Measurements from ENCODE around the gene DPP9. TPM values are rescaled to one million over a fixed set of nuclear protein-coding genes. Genes with fewer than 3 reads are reported as not detected.

The DPP9 gene
- polyA plus RNA-seq, 3 donors: 18.6 to 36.4 (median 23.4) TPM

Other genes with a start within 250 kb of the DPP9 start
- gene PLIN4, start 205.4 kb downstream of the DPP9 start, polyA plus RNA-seq: 100 to 1,000 TPM in 2 of 3 donors, 10 to 100 TPM in 1; 73.6 to 954 (median 135) TPM
- gene PLIN5, start 188.6 kb downstream of the DPP9 start, polyA plus RNA-seq: 100 to 1,000 TPM in 1 of 3 donors, 10 to 100 TPM in 2; 38.2 to 205 (median 66.1) TPM
- gene LRG1, start 183.8 kb downstream of the DPP9 start, polyA plus RNA-seq: 10 to 100 TPM in 2 of 3 donors, 1 to 10 TPM in 1; 7.1 to 18.6 (median 13.4) TPM
- 10 to 100 TPM in 2 of 3 donors, 1 to 10 TPM in 1; 3.3 to 34.5 (median 18.6) TPM for gene SEMA6B, start 164.2 kb downstream of the DPP9 start, polyA plus RNA-seq
- gene TNFAIP8L1, start 84.3 kb downstream of the DPP9 start, polyA plus RNA-seq: 1 to 10 TPM; 2.0 to 9.2 (median 5.3) TPM
- 100 to 1,000 TPM in 2 of 3 donors, 10 to 100 TPM in 1; 53.1 to 168 (median 129) TPM for gene MYDGF, start 53.5 kb downstream of the DPP9 start, polyA plus RNA-seq
- 1 to 10 TPM; 3.3 to 6.1 (median 5.5) TPM for gene FEM1A, start 67.9 kb upstream of the DPP9 start, polyA plus RNA-seq
- 10 to 100 TPM in 1 of 3 donors, 1 to 10 TPM in 2; 5.9 to 16.3 (median 9.6) TPM for gene TICAM1, start 107.9 kb upstream of the DPP9 start, polyA plus RNA-seq
- gene PLIN3, start 143.8 kb upstream of the DPP9 start, polyA plus RNA-seq: 10 to 100 TPM; 22.0 to 55.5 (median 46.2) TPM
- gene ARRDC5, start 179.1 kb upstream of the DPP9 start, polyA plus RNA-seq: under 1 TPM in 2 of 3 donors, not detected in 1; 0.05 to 0.09 TPM
- under 1 TPM; 0.25 to 0.49 (median 0.45) TPM for gene UHRF1, start 185.7 kb upstream of the DPP9 start, polyA plus RNA-seq
- 10 to 100 TPM in 2 of 3 donors, 1 to 10 TPM in 1; 8.6 to 17.5 (median 16.1) TPM for gene KDM4B, start 245.3 kb upstream of the DPP9 start, polyA plus RNA-seq